Mesendoderm (in vitro differentiated cells): ENCODE results near the gene RTP1. TPM values are rescaled to one million over a fixed set of nuclear protein-coding genes. Genes with fewer than 3 reads are reported as not detected.

Experiments
- DNase-seq: peaks from one replicate; pipeline ENCODE4 v3.0.0; 2013
- H2AK5ac ChIP-seq: 2 replicates; pipeline ENCODE4 v1.6.1; 2013; ENCODE audit warnings: low read length, inconsistent platforms
- H2BK120ac ChIP-seq: 2 replicates; pipeline ENCODE4 v1.6.1; 2013; ENCODE audit warnings: low read depth, mild to moderate bottlenecking, low read length, moderate library complexity, mixed read lengths
- H2BK15ac ChIP-seq: replicated peaks from 2 replicates; pipeline ENCODE4 v1.6.1; 2013; ENCODE audit warnings: low read depth, mild to moderate bottlenecking, moderate library complexity
- H2BK5ac ChIP-seq: 2 replicates; pipeline ENCODE4 v1.6.1; 2013; ENCODE audit warnings: low read length, inconsistent platforms
- H3K18ac ChIP-seq: 2 replicates; pipeline ENCODE4 v1.6.1; 2013; ENCODE audit warnings: mild to moderate bottlenecking, low read length, mixed read lengths
- H3K23ac ChIP-seq: one replicate; pipeline ENCODE4 v1.6.1; 2013; ENCODE audit warnings: low read length
- H3K27ac ChIP-seq: 2 replicates; pipeline ENCODE4 v1.5.1; 2013; ENCODE audit warnings: low read depth, mild to moderate bottlenecking, inconsistent platforms, low read length, moderate library complexity
- H3K27me3 ChIP-seq: 2 replicates; pipeline ENCODE4 v1.6.1; 2013; ENCODE audit warnings: low read length, control low read depth, mild to moderate bottlenecking, inconsistent platforms; ENCODE audit not compliant: insufficient read depth, poor library complexity
- H3K36me3 ChIP-seq: 2 replicates; pipeline ENCODE4 v1.6.1; 2013; ENCODE audit warnings: low read length, inconsistent platforms; ENCODE audit not compliant: control insufficient read depth, insufficient read depth
- H3K4ac ChIP-seq: one replicate; pipeline ENCODE4 v1.6.1; 2013; ENCODE audit warnings: low read depth, mild to moderate bottlenecking, low read length, moderate library complexity
- H3K4me1 ChIP-seq: 2 replicates; pipeline ENCODE4 v1.6.1; 2013; ENCODE audit warnings: low read depth, low read length, inconsistent platforms; ENCODE audit not compliant: control insufficient read depth
- H3K4me2 ChIP-seq: 2 replicates; pipeline ENCODE4 v1.6.1; 2013; ENCODE audit warnings: low read length
- H3K4me3 ChIP-seq: 2 replicates; pipeline ENCODE4 v1.5.1; 2013; ENCODE audit warnings: mild to moderate bottlenecking, low read length
- H3K56ac ChIP-seq: one replicate; pipeline ENCODE4 v1.6.1; 2013; ENCODE audit warnings: low read length
- H3K79me1 ChIP-seq: 2 replicates; pipeline ENCODE4 v1.6.1; 2013; ENCODE audit warnings: low read length, inconsistent platforms
- H3K79me2 ChIP-seq: 2 replicates; pipeline ENCODE4 v1.6.1; 2013; ENCODE audit warnings: mild to moderate bottlenecking, low read length; ENCODE audit not compliant: control insufficient read depth, insufficient read depth
- H3K9ac ChIP-seq: 2 replicates; pipeline ENCODE4 v1.6.1; 2013; ENCODE audit warnings: low read length, inconsistent platforms
- H4K5ac ChIP-seq: one replicate; pipeline ENCODE4 v1.6.1; 2013; ENCODE audit warnings: low read length
- H4K8ac ChIP-seq: one replicate; pipeline ENCODE4 v1.6.1; 2013; ENCODE audit warnings: low read depth, mild to moderate bottlenecking, control low read depth, low read length, moderate library complexity
- WGBS: extraction: QIAGEN DNeasy Blood & Tissue Kit; methylation state at CpG from one replicate; pipeline ENCODE4 v1.1.7; 2013; ENCODE audit warnings: low lambda C conversion rate, missing lambda C conversion rate; ENCODE audit not compliant: insufficient coverage; ENCODE audit errors: extremely low coverage; 5-methylcytosine and 5-hydroxymethylcytosine counted together
- polyA plus RNA-seq, 2 experiments: library from polyadenylated mRNA; stranded (reverse); fragments of 200-250 nt; gene quantifications; one replicate each; pipeline ENCODE4 v1.2.3, GENCODE V29; 2013

The RTP1 gene, protein sequence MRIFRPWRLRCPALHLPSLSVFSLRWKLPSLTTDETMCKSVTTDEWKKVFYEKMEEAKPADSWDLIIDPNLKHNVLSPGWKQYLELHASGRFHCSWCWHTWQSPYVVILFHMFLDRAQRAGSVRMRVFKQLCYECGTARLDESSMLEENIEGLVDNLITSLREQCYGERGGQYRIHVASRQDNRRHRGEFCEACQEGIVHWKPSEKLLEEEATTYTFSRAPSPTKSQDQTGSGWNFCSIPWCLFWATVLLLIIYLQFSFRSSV
- 4.2 TPM for polyA plus RNA-seq (2013, experiment 1 of 2)
- 4.3 TPM for polyA plus RNA-seq (2013, experiment 2 of 2)

GRCh38 chr3:187197335-187197649, at the start of gene RTP1:
Gene RTP1 (plus strand): TSS chr3:187197486. CDS start chr3:187197516, 30 bp downstream.
- H2BK120ac ChIP-seq, result no peak within 1 kb of the TSS
- no peak within 1 kb of the TSS for H3K27ac ChIP-seq
- no peaks in the 10 kb centered on the region for H3K27me3 ChIP-seq
- H4K5ac ChIP-seq, result no peak within 1 kb of the TSS
- H2AK5ac ChIP-seq, result no peak within 1 kb of the TSS
- peak; percentile 44 for DNase-seq
- H4K8ac ChIP-seq, result no peak within 1 kb of the TSS
- H3K4me1 ChIP-seq, result no peaks in the 10 kb centered on the region
- no peaks in the 10 kb centered on the region for H3K79me1 ChIP-seq
- no peak within 1 kb of the TSS for H3K4me3 ChIP-seq
- H2BK5ac ChIP-seq, result no peak within 1 kb of the TSS
- no peak within 1 kb of the TSS for H2BK15ac ChIP-seq
- H3K18ac ChIP-seq, result no peak within 1 kb of the TSS
- H3K56ac ChIP-seq, result no peak within 1 kb of the TSS
- no peak within 1 kb of the TSS for H3K4me2 ChIP-seq
- H3K23ac ChIP-seq, result no peak within 1 kb of the TSS
- H3K36me3 ChIP-seq, result no peaks in the 10 kb centered on the region
- H3K79me2 ChIP-seq, result no peaks in the 10 kb centered on the region
- no CpG with 5 or more reads among the region's 8 CpGs for WGBS
- H3K4ac ChIP-seq, result no peak within 1 kb of the TSS
- no peak within 1 kb of the TSS for H3K9ac ChIP-seq

GRCh38 chr3:187150186-187150585, 47.1 kb upstream of the RTP1 start:
- H3K79me2 ChIP-seq, result no peaks in the 10 kb centered on the region
- no peak overlapping the region for H4K5ac ChIP-seq
- no peak overlapping the region for H2BK120ac ChIP-seq
- DNase-seq, result peak; percentile 55
- no CpG with 5 or more reads among the region's 7 CpGs for WGBS
- H3K4me3 ChIP-seq, result no peak overlapping the region
- no peak overlapping the region for H3K4ac ChIP-seq
- no peak overlapping the region for H3K23ac ChIP-seq
- H3K56ac ChIP-seq, result no peak overlapping the region
- no peak overlapping the region for H3K18ac ChIP-seq
- no peaks in the 10 kb centered on the region for H3K79me1 ChIP-seq
- H2AK5ac ChIP-seq, result no peak overlapping the region
- H4K8ac ChIP-seq, result no peak overlapping the region
- H3K27ac ChIP-seq, result no peak overlapping the region
- H2BK15ac ChIP-seq, result no peak overlapping the region
- H3K27me3 ChIP-seq, result no peaks in the 10 kb centered on the region
- no peaks in the 10 kb centered on the region for H3K36me3 ChIP-seq
- H3K9ac ChIP-seq, result no peak overlapping the region
- H2BK5ac ChIP-seq, result no peak overlapping the region
- H3K4me2 ChIP-seq, result no peak overlapping the region
- H3K4me1 ChIP-seq, result no peaks in the 10 kb centered on the region

DNA sequence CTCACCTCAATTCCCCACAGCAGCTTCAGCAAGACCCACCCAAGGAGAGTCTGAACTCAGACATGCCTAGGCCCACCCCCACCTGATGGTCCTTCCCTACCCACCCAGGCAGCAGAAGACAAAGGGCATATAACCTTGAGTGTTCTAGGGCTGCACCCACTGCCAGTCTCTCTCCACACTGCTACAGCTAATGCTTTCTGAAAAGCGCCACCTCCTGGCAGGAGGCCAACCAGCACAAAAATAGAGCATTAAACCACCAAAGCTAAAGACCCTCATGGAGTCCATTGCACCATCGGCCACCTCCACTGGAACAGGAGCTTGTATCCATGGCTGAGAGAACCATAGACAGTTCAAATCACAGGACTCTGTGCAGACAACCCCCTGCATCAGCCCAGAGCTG, 46.7 kb upstream of the RTP1 start:
- Histone ChIP-seq H3K56ac (no peak overlapping the region), H3K4me2 (no peak overlapping the region), H3K79me1 (no peaks in the 10 kb centered on the region), H3K4me3 (no peak overlapping the region), H2BK120ac (peak overlapping the region; percentile 23), H3K9ac (no peak overlapping the region), H4K8ac (no peak overlapping the region), H4K5ac (no peak overlapping the region), H2AK5ac (no peak overlapping the region), H2BK5ac (no peak overlapping the region), H3K18ac (peak overlapping the region; percentile 25), H3K79me2 (no peaks in the 10 kb centered on the region), H2BK15ac (no peak overlapping the region), H3K36me3 (no peaks in the 10 kb centered on the region), H3K27ac (no peak overlapping the region), H3K27me3 (no peaks in the 10 kb centered on the region), H3K23ac (no peak overlapping the region), H3K4ac (no peak overlapping the region), H3K4me1 (no peaks in the 10 kb centered on the region)
- no CpG with 5 or more reads among the region's 2 CpGs for WGBS
- DNase-seq, result peak; percentile 57

- no peaks in the 10 kb centered on the region for H3K36me3 ChIP-seq
- DNase-seq, result no peak
- no peak overlapping the region for H3K4ac ChIP-seq
- H3K27me3 ChIP-seq, result no peaks in the 10 kb centered on the region
- H3K27ac ChIP-seq, result no peak overlapping the region
- no peak overlapping the region for H3K4me3 ChIP-seq
- H2BK5ac ChIP-seq, result no peak overlapping the region
- H3K9ac ChIP-seq, result no peak overlapping the region
- no peak overlapping the region for H4K5ac ChIP-seq
- no peaks in the 10 kb centered on the region for H3K4me1 ChIP-seq
- H2BK15ac ChIP-seq, result no peak overlapping the region
- no peaks in the 10 kb centered on the region for H3K79me1 ChIP-seq
- no peak overlapping the region for H2AK5ac ChIP-seq
- H2BK120ac ChIP-seq, result no peak overlapping the region
- H3K79me2 ChIP-seq, result no peaks in the 10 kb centered on the region
- no peak overlapping the region for H3K4me2 ChIP-seq
- H3K56ac ChIP-seq, result no peak overlapping the region
- no peak overlapping the region for H3K18ac ChIP-seq
- H4K8ac ChIP-seq, result no peak overlapping the region
- no peak overlapping the region for H3K23ac ChIP-seq
Measured at GRCh38 chr3:187161556-187161955, 35.7 kb upstream of the RTP1 start.

GRCh38 chr3:187162265-187162953, 34.9 kb upstream of the RTP1 start:
- no peak overlapping the region for H2BK120ac ChIP-seq
- no peak overlapping the region for H2BK15ac ChIP-seq
- H2AK5ac ChIP-seq, result no peak overlapping the region
- H3K27ac ChIP-seq, result no peak overlapping the region
- H3K9ac ChIP-seq, result no peak overlapping the region
- H3K36me3 ChIP-seq, result no peaks in the 10 kb centered on the region
- DNase-seq, result no peak
- WGBS, result no CpG with 5 or more reads among the region's 6 CpGs
- H3K56ac ChIP-seq, result no peak overlapping the region
- no peak overlapping the region for H3K23ac ChIP-seq
- H3K27me3 ChIP-seq, result no peaks in the 10 kb centered on the region
- no peak overlapping the region for H3K4me3 ChIP-seq
- no peak overlapping the region for H3K4ac ChIP-seq
- peak overlapping the region; percentile 52 for H3K18ac ChIP-seq
- no peak overlapping the region for H2BK5ac ChIP-seq
- H3K4me1 ChIP-seq, result no peaks in the 10 kb centered on the region
- no peak overlapping the region for H4K5ac ChIP-seq
- H4K8ac ChIP-seq, result no peak overlapping the region
- no peak overlapping the region for H3K4me2 ChIP-seq
- H3K79me1 ChIP-seq, result no peaks in the 10 kb centered on the region
- H3K79me2 ChIP-seq, result no peaks in the 10 kb centered on the region

DNA sequence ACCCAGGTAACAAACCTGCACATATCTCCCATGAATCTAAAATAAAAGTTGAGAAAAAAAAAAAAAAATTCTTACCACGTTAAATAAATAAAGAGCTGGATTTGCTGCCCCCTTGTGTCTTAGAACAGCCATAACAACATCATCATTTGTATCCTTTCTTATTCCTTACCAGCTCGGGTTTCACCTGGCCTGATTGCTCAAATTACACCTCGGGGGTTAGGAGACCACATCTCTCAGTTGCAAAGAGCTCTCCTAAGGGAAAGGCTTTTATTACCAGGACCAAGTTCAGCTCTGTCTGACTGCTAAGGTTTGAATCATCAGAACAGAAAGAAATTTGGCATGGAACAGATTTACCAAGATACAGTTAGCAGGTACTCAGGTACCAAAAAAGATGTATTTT, 32.1 kb upstream of the RTP1 start:
- H3K4me2 ChIP-seq, result no peak overlapping the region
- no peak overlapping the region for H2AK5ac ChIP-seq
- no peak overlapping the region for H3K27ac ChIP-seq
- no peaks in the 10 kb centered on the region for H3K4me1 ChIP-seq
- no peak overlapping the region for H3K23ac ChIP-seq
- H4K8ac ChIP-seq, result no peak overlapping the region
- no peak overlapping the region for H3K9ac ChIP-seq
- no peaks in the 10 kb centered on the region for H3K79me1 ChIP-seq
- H3K56ac ChIP-seq, result no peak overlapping the region
- no peak overlapping the region for H2BK5ac ChIP-seq
- WGBS, result no CpG with 5 or more reads among the region's 3 CpGs
- no peak overlapping the region for H2BK15ac ChIP-seq
- H4K5ac ChIP-seq, result no peak overlapping the region
- H3K27me3 ChIP-seq, result no peaks in the 10 kb centered on the region
- DNase-seq, result peak; percentile 93
- H3K4ac ChIP-seq, result no peak overlapping the region
- H3K79me2 ChIP-seq, result no peaks in the 10 kb centered on the region
- H3K18ac ChIP-seq, result no peak overlapping the region
- H3K4me3 ChIP-seq, result no peak overlapping the region
- no peaks in the 10 kb centered on the region for H3K36me3 ChIP-seq
- H2BK120ac ChIP-seq, result no peak overlapping the region
